Esophagus (tissue), 2 donors: ENCODE data around the gene CDH6. TPM values are rescaled to one million over a fixed set of nuclear protein-coding genes. Genes with fewer than 3 reads are reported as not detected.

Experiments used
- H3K27ac ChIP-seq, 2 donors: one replicate each; pipeline ENCODE4 v1.5.1; 2013; ENCODE audit warnings: low read depth in 2 of 2, mild to moderate bottlenecking in 2 of 2, inconsistent platforms in 1 of 2, low read length in 1 of 2, moderate library complexity in 1 of 2
- H3K27me3 ChIP-seq, 2 donors: one replicate each; pipeline ENCODE4 v1.6.1; 2013; ENCODE audit warnings: low read length in 2 of 2, control low read depth in 1 of 2, mild to moderate bottlenecking in 1 of 2; ENCODE audit not compliant: insufficient read depth in 2 of 2, control insufficient read depth in 1 of 2
- H3K36me3 ChIP-seq, 2 donors: one replicate each; pipeline ENCODE4 v1.6.1; 2013; ENCODE audit warnings: low read length in 1 of 2; ENCODE audit not compliant: control insufficient read depth in 2 of 2, insufficient read depth in 2 of 2
- H3K4me1 ChIP-seq, 2 donors: one replicate each; pipeline ENCODE4 v1.6.1; 2013; ENCODE audit warnings: low read length in 1 of 2; ENCODE audit not compliant: control insufficient read depth in 2 of 2, insufficient read depth in 2 of 2
- H3K4me3 ChIP-seq, 2 donors: one replicate each; pipeline ENCODE4 v1.5.1; 2013; ENCODE audit warnings: low read length in 2 of 2, mild to moderate bottlenecking in 2 of 2, low read depth in 1 of 2, moderate library complexity in 1 of 2
- H3K9me3 ChIP-seq, 2 donors: one replicate each; pipeline ENCODE4 v1.6.1; 2013; ENCODE audit warnings: mild to moderate bottlenecking in 2 of 2, low read depth in 1 of 2, low read length in 1 of 2, moderate library complexity in 1 of 2; ENCODE audit not compliant: control insufficient read depth in 2 of 2, insufficient read depth in 1 of 2
- WGBS, 2 donors: extraction: QIAGEN DNeasy Blood & Tissue Kit; methylation state at CpG; one replicate each; pipeline ENCODE4 v1.1.7; 2013; 5-methylcytosine and 5-hydroxymethylcytosine counted together
- polyA plus RNA-seq, 2 donors: library from polyadenylated mRNA; stranded (reverse); fragments of 200-250 nt; gene quantifications; one replicate each; pipeline ENCODE4 v1.2.3, GENCODE V29; 2013
- donor health status: healthy with polysubstance abuse.
- donor health status: Bipolar disorder and iron deficiency.

Gene CDH6
- polyA plus RNA-seq, 2 donors, result 0.31 to 0.42 TPM

GRCh38 chr5:31169379-31169778, 24.1 kb upstream of the CDH6 start:
- 87 to 88% methylated on average over 7 of the region's 7 CpGs for WGBS, 2 donors
- Histone ChIP-seq H3K9me3 (no peaks in the 10 kb centered on the region), H3K36me3 (no peaks in the 10 kb centered on the region), H3K4me1 (no peaks in the 10 kb centered on the region), H3K4me3 (no peak overlapping the region), H3K27me3 (no peaks in the 10 kb centered on the region), H3K27ac (no peak overlapping the region)

- no peaks in the 10 kb centered on the region for H3K4me1 ChIP-seq
- no peaks in the 10 kb centered on the region for H3K9me3 ChIP-seq
Measured at GRCh38 chr5:31172881-31173280, 20.6 kb upstream of the CDH6 start.

GRCh38 chr5:31173614-31174013, 19.9 kb upstream of the CDH6 start:
- H3K27ac ChIP-seq, result no peak overlapping the region
- H3K9me3 ChIP-seq, result no peaks in the 10 kb centered on the region
- H3K4me1 ChIP-seq, result no peaks in the 10 kb centered on the region
- H3K36me3 ChIP-seq, result no peaks in the 10 kb centered on the region
- 91 to 94% methylated on average over 3 of the region's 3 CpGs for WGBS, 2 donors
- no peaks in the 10 kb centered on the region for H3K27me3 ChIP-seq
- H3K4me3 ChIP-seq, result no peak overlapping the region

More at GRCh38 chr5:31172881-31173280, 20.6 kb upstream of the CDH6 start:
- Histone ChIP-seq H3K36me3 (no peaks in the 10 kb centered on the region), H3K27ac (no peak overlapping the region), H3K27me3 (no peaks in the 10 kb centered on the region), H3K4me3 (no peak overlapping the region)

- WGBS, 2 donors, result 77 to 82% methylated on average over 8 of the region's 8 CpGs
- Histone ChIP-seq H3K36me3 (no peaks in the 10 kb centered on the region), H3K27ac (no peak overlapping the region), H3K9me3 (no peaks in the 10 kb centered on the region), H3K27me3 (no peaks in the 10 kb centered on the region), H3K4me1 (no peaks in the 10 kb centered on the region), H3K4me3 (no peak overlapping the region)
Measured at GRCh38 chr5:31181376-31181987, 12.0 kb upstream of the CDH6 start.

GRCh38 chr5:31182136-31182535, 11.3 kb upstream of the CDH6 start:
- no peaks in the 10 kb centered on the region for H3K27me3 ChIP-seq
- no peak overlapping the region for H3K27ac ChIP-seq
- no peak overlapping the region for H3K4me3 ChIP-seq
- no peaks in the 10 kb centered on the region for H3K4me1 ChIP-seq
- H3K9me3 ChIP-seq, result no peaks in the 10 kb centered on the region
- WGBS, 2 donors, result 85 to 88% methylated on average over 6 of the region's 6 CpGs
- no peaks in the 10 kb centered on the region for H3K36me3 ChIP-seq

GRCh38 chr5:31185951-31186350, 7.5 kb upstream of the CDH6 start:
- WGBS, 2 donors, result 80% methylated on average over 7 of the region's 7 CpGs
- H3K4me3 ChIP-seq, result no peak overlapping the region
- H3K4me1 ChIP-seq, result no peaks in the 10 kb centered on the region
- H3K9me3 ChIP-seq, result no peaks in the 10 kb centered on the region
- no peaks in the 10 kb centered on the region for H3K27me3 ChIP-seq
- no peaks in the 10 kb centered on the region for H3K36me3 ChIP-seq
- no peak overlapping the region for H3K27ac ChIP-seq

- H3K27ac ChIP-seq, result no peak overlapping the region
- 28 to 30% methylated on average over 5 of the region's 5 CpGs for WGBS, 2 donors
- no peaks in the 10 kb centered on the region for H3K4me1 ChIP-seq
- no peaks in the 10 kb centered on the region for H3K9me3 ChIP-seq
- no peaks in the 10 kb centered on the region for H3K36me3 ChIP-seq
- H3K27me3 ChIP-seq, result no peaks in the 10 kb centered on the region
- no peak overlapping the region for H3K4me3 ChIP-seq
Measured at GRCh38 chr5:31186672-31187267, 6.7 kb upstream of the CDH6 start.

GRCh38 chr5:31187591-31187990, 5.9 kb upstream of the CDH6 start:
- WGBS, 2 donors, result 75 to 79% methylated on average over 7 of the region's 7 CpGs
- no peak overlapping the region for H3K4me3 ChIP-seq
- H3K36me3 ChIP-seq, result no peaks in the 10 kb centered on the region
- no peaks in the 10 kb centered on the region for H3K9me3 ChIP-seq
- H3K27ac ChIP-seq, result no peak overlapping the region
- H3K27me3 ChIP-seq, result no peaks in the 10 kb centered on the region
- no peaks in the 10 kb centered on the region for H3K4me1 ChIP-seq

GRCh38 chr5:31192442-31192841, 1.0 kb upstream of the CDH6 start:
- peaks cover 0 to 8% of the 10 kb centered on the region in 2 donors for H3K27me3 ChIP-seq
- H3K9me3 ChIP-seq, result no peaks in the 10 kb centered on the region
- no peaks in the 10 kb centered on the region for H3K36me3 ChIP-seq
- no peak overlapping the region for H3K4me3 ChIP-seq
- H3K27ac ChIP-seq, result no peak overlapping the region
- H3K4me1 ChIP-seq, result peaks cover 2% of the 10 kb centered on the region in 2 donors
- WGBS, 2 donors, result 79 to 85% methylated on average over 1 of the region's 1 CpG

- WGBS, 2 donors, result 29 to 36% methylated on average over 10 of the region's 10 CpGs
- Histone ChIP-seq H3K4me1 (peaks cover 2% of the 10 kb centered on the region in 2 donors), H3K27me3 (peaks cover 0 to 8% of the 10 kb centered on the region in 2 donors), H3K36me3 (no peaks in the 10 kb centered on the region), H3K9me3 (no peaks in the 10 kb centered on the region), H3K27ac (no peak overlapping the region), H3K4me3 (peak overlapping the region in 1 of 2 donors; percentile 38)
Measured at GRCh38 chr5:31193116-31193515, 370 bp upstream of the CDH6 start.
